Mesodermal cell (in vitro differentiated cells): ENCODE measurements around the gene POLR1A.

Source experiments
- H3K27ac ChIP-seq: 2 replicates; pipeline ENCODE4 v1.7.0; 2013; ENCODE audit warnings: mild to moderate bottlenecking, low read depth, low read length, moderate library complexity; ENCODE audit not compliant: severe bottlenecking
- H3K36me3 ChIP-seq: 2 replicates; pipeline ENCODE4 v1.7.1; 2013; ENCODE audit warnings: mild to moderate bottlenecking, low read length, moderate library complexity; ENCODE audit not compliant: control insufficient read depth, insufficient read depth
- H3K4me1 ChIP-seq: one replicate; pipeline ENCODE4 v1.7.1; 2013; ENCODE audit warnings: mild to moderate bottlenecking, low read length; ENCODE audit not compliant: insufficient read depth, control insufficient read depth, poor library complexity, severe bottlenecking
- H3K4me3 ChIP-seq: 2 replicates; pipeline ENCODE4 v1.7.0; 2013; ENCODE audit warnings: low read length, control low read depth, mild to moderate bottlenecking; ENCODE audit not compliant: insufficient read depth, poor library complexity, severe bottlenecking; ENCODE audit errors: extremely low read depth
- H3K9me3 ChIP-seq: 2 replicates; pipeline ENCODE4 v1.7.1; 2013; ENCODE audit warnings: mild to moderate bottlenecking, low read length, moderate library complexity; ENCODE audit not compliant: control insufficient read depth
- WGBS, 2 experiments: methylation state at CpG; one replicate each; pipeline ENCODE4 v1.1.5; 2013; ENCODE audit warnings: missing lambda C conversion rate in 2 of 2; ENCODE audit not compliant: insufficient coverage in 2 of 2; 5-methylcytosine and 5-hydroxymethylcytosine counted together

Gene POLR1A

GRCh38 chr2:86056590-86057331 is 48.9 kb downstream of the POLR1A start:
- no peaks in the 10 kb centered on the region for H3K4me1 ChIP-seq
- no peak overlapping the region for H3K4me3 ChIP-seq
- 96 to 97% methylated on average over 2 to 3 of the region's 4 CpGs for WGBS, 2 experiments
- no peak overlapping the region for H3K27ac ChIP-seq
- peaks cover 72% of the 10 kb centered on the region for H3K36me3 ChIP-seq
- H3K9me3 ChIP-seq = no peaks in the 10 kb centered on the region

- Histone ChIP-seq H3K9me3 (no peaks in the 10 kb centered on the region), H3K36me3 (peaks cover 72% of the 10 kb centered on the region), H3K4me3 (no peak overlapping the region), H3K4me1 (no peaks in the 10 kb centered on the region), H3K27ac (no peak overlapping the region)
- WGBS, 2 experiments = 100% methylated on average over 2 of the region's 3 CpGs; no CpG with 5 or more reads in 1 of the 2 experiments
Measured at GRCh38 chr2:86055314-86055713, 50.4 kb downstream of the POLR1A start.

GRCh38 chr2:86054535-86055082 is 51.1 kb downstream of the POLR1A start:
- peaks cover 69% of the 10 kb centered on the region for H3K36me3 ChIP-seq
- no peaks in the 10 kb centered on the region for H3K4me1 ChIP-seq
- no peaks in the 10 kb centered on the region for H3K9me3 ChIP-seq
- 93 to 95% methylated on average over 10 of the region's 10 CpGs for WGBS, 2 experiments
- no peak overlapping the region for H3K27ac ChIP-seq
- no peak overlapping the region for H3K4me3 ChIP-seq

GRCh38 chr2:86053166-86053565 is 52.5 kb downstream of the POLR1A start:
- no peak overlapping the region for H3K4me3 ChIP-seq
- H3K36me3 ChIP-seq = peaks cover 75% of the 10 kb centered on the region
- no peak overlapping the region for H3K27ac ChIP-seq
- no peaks in the 10 kb centered on the region for H3K9me3 ChIP-seq
- H3K4me1 ChIP-seq = no peaks in the 10 kb centered on the region
- WGBS, 2 experiments = 94 to 97% methylated on average over 3 to 4 of the region's 4 CpGs

- Histone ChIP-seq H3K36me3 (peaks cover 80% of the 10 kb centered on the region), H3K4me1 (no peaks in the 10 kb centered on the region), H3K27ac (no peak overlapping the region), H3K9me3 (no peaks in the 10 kb centered on the region), H3K4me3 (no peak overlapping the region)
- 94 to 96% methylated on average over 13 to 14 of the region's 16 CpGs for WGBS, 2 experiments
Measured at GRCh38 chr2:86052676-86053075, 53.0 kb downstream of the POLR1A start.

GRCh38 chr2:86052265-86052664 is 53.4 kb downstream of the POLR1A start:
- peaks cover 84% of the 10 kb centered on the region for H3K36me3 ChIP-seq
- H3K4me1 ChIP-seq = no peaks in the 10 kb centered on the region
- no peaks in the 10 kb centered on the region for H3K9me3 ChIP-seq
- no peak overlapping the region for H3K4me3 ChIP-seq
- WGBS, 2 experiments = 90 to 93% methylated on average over 6 of the region's 6 CpGs
- H3K27ac ChIP-seq = no peak overlapping the region

GRCh38 chr2:86050301-86050700 is 55.4 kb downstream of the POLR1A start:
- Histone ChIP-seq H3K36me3 (peaks cover 91% of the 10 kb centered on the region), H3K27ac (no peak overlapping the region), H3K4me1 (no peaks in the 10 kb centered on the region), H3K4me3 (no peak overlapping the region), H3K9me3 (no peaks in the 10 kb centered on the region)
- 93 to 98% methylated on average over 4 to 5 of the region's 5 CpGs for WGBS, 2 experiments

DNA sequence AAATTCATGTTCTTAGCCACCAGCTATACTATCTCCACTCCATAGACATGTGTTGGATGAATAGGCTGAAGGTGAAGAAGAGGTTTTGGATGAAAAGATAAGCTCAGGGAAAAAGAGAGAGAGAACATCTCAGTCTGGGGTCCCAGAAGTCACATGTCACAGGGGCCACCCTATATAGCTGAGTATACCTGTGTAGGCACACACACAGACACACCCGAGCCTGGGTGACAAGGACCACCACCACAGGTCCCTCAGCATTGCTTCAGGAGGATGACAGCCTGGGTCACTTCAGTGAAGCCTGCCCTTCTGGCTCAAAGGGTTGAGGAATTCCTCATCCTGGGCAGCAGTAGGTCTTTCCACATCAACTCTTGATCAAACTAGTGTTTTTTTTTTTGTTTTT is 56.2 kb downstream of the POLR1A start:
- Histone ChIP-seq H3K4me3 (no peak overlapping the region), H3K27ac (no peak overlapping the region), H3K9me3 (no peaks in the 10 kb centered on the region), H3K36me3 (peaks cover 92% of the 10 kb centered on the region), H3K4me1 (no peaks in the 10 kb centered on the region)
- WGBS, 2 experiments = 88 to 100% methylated on average over 1 of the region's 1 CpG

- H3K27ac ChIP-seq = no peak overlapping the region
- H3K4me3 ChIP-seq = no peak overlapping the region
- H3K36me3 ChIP-seq = peaks cover 92% of the 10 kb centered on the region
- no peaks in the 10 kb centered on the region for H3K9me3 ChIP-seq
- WGBS, 2 experiments = 93 to 96% methylated on average over 8 to 11 of the region's 11 CpGs
- H3K4me1 ChIP-seq = no peaks in the 10 kb centered on the region
Measured at GRCh38 chr2:86048888-86049287, 56.8 kb downstream of the POLR1A start.

DNA sequence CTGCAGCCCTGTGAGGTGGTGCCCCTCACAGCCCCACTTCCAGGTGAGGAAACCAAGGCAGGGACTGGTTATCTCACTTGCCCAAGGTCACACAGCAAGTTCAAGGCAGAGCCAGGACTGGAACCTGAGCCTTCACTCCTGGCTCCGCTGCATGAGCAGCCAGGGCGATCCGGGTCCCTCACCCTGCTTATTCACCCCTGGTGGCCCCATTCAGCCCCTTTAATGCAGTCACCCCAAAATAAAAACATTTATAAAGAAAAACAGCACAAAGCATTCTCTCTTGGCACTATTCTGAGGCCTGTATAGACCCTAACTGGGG is 57.3 kb downstream of the POLR1A start:
- WGBS, 2 experiments = 60 to 100% methylated on average over 1 to 2 of the region's 3 CpGs
- no peak overlapping the region for H3K27ac ChIP-seq
- H3K4me3 ChIP-seq = no peak overlapping the region
- H3K36me3 ChIP-seq = peaks cover 92% of the 10 kb centered on the region
- no peaks in the 10 kb centered on the region for H3K4me1 ChIP-seq
- H3K9me3 ChIP-seq = no peaks in the 10 kb centered on the region
